Stomach (tissue), 4 donors: ENCODE results near the gene TOR4A.

Experiments used
- CTCF ChIP-seq, 7 experiments: fragments of 450-650 bp in 4 of 7; fragments of 200-600 bp in 3 of 7; sonication (generic) in 3 of 7; IDR thresholded peaks; one replicate each; pipeline ENCODE4 v1.5.1; 2016 to 2019; ENCODE audit warnings: antibody characterized with exemption in 7 of 7, control low read depth in 2 of 7, mild to moderate bottlenecking in 1 of 7
- EP300 ChIP-seq: sonication (generic); formaldehyde crosslinking; IDR thresholded peaks from one replicate; pipeline ENCODE4 v1.6.1; 2017; ENCODE audit warnings: antibody characterized with exemption
- POLR2A ChIP-seq, 4 donors: fragments of 450-650 bp; IDR thresholded peaks; one replicate each; pipeline ENCODE4 v1.6.1; 2016; ENCODE audit warnings: antibody characterized with exemption in 4 of 4, control low read depth in 2 of 4, mild to moderate bottlenecking in 1 of 4, moderate library complexity in 1 of 4
- POLR2AphosphoS5 ChIP-seq, 3 donors: sonication (generic); formaldehyde crosslinking; IDR thresholded peaks; one replicate each; pipeline ENCODE4 v1.6.1; 2016; ENCODE audit warnings: antibody characterized with exemption in 3 of 3

- TF ChIP-seq CTCF (IDR thresholded peaks at IDR 0.05) (no peak), EP300 (no peak), POLR2AphosphoS5 (IDR thresholded peaks at IDR 0.05) (no peak), POLR2A (IDR thresholded peaks at IDR 0.05) (no peak)
These were observed 24.7 kb upstream of the TOR4A start for GRCh38 chr9:137252555-137253506.
